GM12801 (cell line): ENCODE measurements around the gene HSBP1.

Source experiments
- TF ChIP-seq, protein P1 (sequence below): IDR thresholded peaks from one replicate; pipeline ENCODE4 v1.5.1; 2011; ENCODE audit warnings: control low read depth; ENCODE audit not compliant: insufficient read length; ENCODE audit errors: extremely low read depth

The HSBP1 gene

DNA sequence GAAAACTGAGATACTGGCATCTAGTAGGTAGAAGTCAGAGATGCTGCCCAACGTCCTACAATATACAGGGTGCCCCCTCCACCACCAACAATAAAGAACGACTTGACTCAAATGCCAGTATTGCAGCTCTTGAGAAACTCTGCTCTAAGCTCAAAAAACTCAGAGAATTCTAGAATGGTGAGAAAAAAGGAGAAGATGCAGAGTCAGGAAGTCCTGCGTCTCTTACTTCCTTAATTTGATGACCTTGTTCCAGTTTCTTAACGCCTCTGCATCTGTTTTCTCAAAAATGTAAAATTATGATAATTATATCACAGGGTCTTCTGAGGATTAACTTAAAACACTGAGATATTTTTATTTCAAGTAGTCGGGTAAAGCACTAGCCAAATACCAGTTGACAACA, 1.7 kb upstream of the HSBP1 start:
- TF ChIP-seq, protein P1, sequence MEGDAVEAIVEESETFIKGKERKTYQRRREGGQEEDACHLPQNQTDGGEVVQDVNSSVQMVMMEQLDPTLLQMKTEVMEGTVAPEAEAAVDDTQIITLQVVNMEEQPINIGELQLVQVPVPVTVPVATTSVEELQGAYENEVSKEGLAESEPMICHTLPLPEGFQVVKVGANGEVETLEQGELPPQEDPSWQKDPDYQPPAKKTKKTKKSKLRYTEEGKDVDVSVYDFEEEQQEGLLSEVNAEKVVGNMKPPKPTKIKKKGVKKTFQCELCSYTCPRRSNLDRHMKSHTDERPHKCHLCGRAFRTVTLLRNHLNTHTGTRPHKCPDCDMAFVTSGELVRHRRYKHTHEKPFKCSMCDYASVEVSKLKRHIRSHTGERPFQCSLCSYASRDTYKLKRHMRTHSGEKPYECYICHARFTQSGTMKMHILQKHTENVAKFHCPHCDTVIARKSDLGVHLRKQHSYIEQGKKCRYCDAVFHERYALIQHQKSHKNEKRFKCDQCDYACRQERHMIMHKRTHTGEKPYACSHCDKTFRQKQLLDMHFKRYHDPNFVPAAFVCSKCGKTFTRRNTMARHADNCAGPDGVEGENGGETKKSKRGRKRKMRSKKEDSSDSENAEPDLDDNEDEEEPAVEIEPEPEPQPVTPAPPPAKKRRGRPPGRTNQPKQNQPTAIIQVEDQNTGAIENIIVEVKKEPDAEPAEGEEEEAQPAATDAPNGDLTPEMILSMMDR: no peak

DNA sequence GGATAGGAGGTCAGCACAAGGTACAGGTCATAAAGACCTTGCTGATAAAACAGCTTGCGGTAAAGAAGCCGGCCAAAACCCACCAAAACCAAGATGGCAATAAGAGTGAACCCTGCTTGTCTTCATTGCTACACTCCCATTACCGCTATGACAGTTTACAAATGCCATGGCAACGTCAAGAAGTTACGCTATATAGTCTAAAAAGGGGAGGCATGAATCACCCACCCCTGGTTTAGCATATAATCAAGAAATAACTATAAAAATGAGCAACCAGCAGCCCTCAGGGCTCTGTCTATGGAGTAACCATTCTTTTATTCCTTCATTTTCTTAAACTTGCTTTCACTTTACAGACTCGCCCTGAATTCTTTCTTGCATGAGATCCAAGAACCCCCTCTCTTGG, 1.0 kb upstream of the HSBP1 start:
- TF ChIP-seq, protein P1: no peak

DNA sequence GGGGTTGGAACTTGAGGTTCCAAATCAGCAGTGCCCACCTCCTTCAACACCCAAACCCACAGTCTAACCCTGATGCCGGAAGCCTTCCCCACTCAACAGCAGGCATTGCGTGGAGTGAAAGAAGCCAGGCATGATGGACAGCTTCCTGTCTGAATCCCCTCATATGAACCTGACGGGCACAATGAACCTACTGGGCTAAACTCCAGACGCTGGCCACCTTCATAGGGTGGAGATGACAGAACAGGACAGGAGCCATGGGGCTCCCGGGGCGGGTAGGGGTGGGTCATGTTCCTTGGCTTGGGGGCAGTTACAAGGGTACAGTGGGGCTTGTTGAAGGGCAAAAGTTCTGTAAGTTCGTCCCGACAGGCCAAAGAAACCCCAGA, 460 bp upstream of the HSBP1 start:
- TF ChIP-seq, protein P1: no peak

DNA sequence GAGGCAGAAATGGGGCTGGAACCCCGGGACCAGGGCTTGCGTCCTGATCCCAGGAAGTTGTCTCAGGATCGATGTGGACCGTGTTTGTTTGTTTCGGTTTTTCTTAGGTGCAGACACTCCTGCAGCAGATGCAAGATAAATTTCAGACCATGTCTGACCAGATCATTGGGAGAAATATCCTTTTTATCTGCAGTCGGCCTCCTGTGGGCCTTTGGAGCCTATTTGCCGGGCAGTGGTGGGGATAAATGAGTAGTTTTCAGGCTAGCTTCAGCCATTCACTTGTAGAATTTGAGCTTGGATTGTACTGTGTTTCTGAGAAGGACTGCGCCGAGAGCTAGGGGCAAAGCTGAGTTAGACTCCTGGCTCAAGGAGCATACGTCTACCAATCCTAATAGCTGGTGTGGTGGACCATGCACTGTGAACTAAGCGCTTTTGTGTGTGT, 816 bp downstream of the HSBP1 start:
- TF ChIP-seq, protein P1: no peak

DNA sequence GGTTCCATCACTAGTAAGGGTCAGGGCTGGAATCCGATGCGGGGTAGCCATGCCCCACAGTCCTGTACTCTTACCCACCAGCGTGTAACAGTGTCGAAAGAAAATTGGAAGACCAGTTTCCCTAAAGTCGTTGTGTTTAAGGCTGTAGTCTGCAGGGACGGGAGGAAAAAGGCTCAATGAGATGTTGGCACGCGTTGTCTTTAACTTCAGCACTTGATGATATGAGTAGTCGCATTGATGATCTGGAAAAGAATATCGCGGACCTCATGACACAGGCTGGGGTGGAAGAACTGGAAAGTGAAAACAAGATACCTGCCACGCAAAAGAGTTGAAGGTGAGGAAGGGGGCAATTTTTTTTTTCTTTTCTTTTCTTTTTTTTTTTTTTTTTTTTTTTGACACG, 1.3 kb downstream of the HSBP1 start:
- TF ChIP-seq, protein P1: no peak

DNA sequence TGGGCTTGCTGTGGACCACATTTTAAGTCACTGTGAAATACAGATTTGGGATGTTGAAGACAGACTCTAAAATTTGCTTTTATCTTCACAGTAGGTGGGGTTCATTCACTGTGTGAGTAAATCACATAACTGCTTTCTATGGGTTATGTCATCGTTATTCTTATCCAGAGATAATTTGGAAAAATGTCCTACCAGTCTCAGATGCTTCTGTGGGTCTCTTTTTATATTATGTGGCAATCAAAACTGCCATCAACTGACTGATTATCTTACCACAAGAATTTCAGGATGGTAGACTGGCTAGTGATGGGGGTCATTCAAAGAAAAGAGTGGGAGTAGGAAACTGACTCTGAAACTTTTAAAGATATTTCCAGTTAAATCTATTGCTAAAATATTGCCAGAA, 3.1 kb downstream of the HSBP1 start:
- TF ChIP-seq, protein P1: no peak

DNA sequence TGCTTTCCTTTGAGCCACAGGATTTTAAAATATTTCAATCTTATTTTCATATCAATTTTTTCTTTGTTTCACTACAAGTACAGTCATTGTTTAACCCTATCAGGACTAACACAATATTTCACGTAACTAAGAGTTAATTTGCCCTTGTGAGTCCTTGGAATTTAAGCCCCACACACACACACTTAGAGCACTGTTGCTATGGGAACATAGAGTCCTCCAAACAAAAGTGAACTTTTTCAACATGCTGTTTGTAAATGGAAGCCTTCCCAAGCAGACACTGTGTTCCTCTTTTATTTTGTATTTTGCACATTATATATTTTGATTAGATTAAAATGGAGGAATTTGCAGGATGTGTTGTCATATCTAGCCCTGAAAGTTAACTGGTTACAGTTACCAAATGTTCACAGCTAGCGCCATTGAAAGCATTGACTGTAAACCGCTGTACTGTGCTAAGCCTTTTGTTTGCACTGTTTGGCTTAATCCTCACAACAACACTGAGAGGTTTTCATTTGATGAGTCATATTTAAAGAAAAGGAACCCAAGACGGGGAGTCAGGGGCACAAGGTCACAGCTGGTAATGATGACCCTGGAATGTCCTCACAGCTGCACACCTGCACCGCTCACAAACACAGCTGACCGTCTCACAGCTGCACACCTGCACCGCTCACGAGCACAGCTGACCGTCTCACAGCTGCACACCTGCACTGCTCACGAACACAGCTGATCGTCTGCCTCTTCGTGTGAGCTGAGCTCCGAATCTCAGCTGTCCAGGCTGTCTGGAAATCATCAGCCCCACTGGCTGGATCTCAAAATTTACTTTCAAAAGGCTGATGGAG, 6.3 kb downstream of the HSBP1 start:
- TF ChIP-seq, protein P1: no peak
